NB4 (cell line): ENCODE measurements around the gene TPBG.

ENCODE experiments used
- POLR2A ChIP-seq: IDR thresholded peaks from 2 replicates; pipeline ENCODE4 v1.6.1; 2011; ENCODE audit warnings: mild to moderate bottlenecking; ENCODE audit not compliant: insufficient read length; ENCODE audit errors: extremely low read depth
- TF ChIP-seq, protein P1 (sequence below): IDR thresholded peaks from one replicate; pipeline ENCODE4 v1.5.1; 2012; ENCODE audit warnings: low read depth, low read length
- TF ChIP-seq, protein P2 (sequence below): IDR thresholded peaks from 2 replicates; pipeline ENCODE4 v1.6.1; 2011; ENCODE audit warnings: low read depth, low read length

GRCh38 chr6:82361631-82362030 lies 2.0 kb upstream of the TPBG start:
- TF ChIP-seq POLR2A, result no peak
- TF ChIP-seq, protein P1, sequence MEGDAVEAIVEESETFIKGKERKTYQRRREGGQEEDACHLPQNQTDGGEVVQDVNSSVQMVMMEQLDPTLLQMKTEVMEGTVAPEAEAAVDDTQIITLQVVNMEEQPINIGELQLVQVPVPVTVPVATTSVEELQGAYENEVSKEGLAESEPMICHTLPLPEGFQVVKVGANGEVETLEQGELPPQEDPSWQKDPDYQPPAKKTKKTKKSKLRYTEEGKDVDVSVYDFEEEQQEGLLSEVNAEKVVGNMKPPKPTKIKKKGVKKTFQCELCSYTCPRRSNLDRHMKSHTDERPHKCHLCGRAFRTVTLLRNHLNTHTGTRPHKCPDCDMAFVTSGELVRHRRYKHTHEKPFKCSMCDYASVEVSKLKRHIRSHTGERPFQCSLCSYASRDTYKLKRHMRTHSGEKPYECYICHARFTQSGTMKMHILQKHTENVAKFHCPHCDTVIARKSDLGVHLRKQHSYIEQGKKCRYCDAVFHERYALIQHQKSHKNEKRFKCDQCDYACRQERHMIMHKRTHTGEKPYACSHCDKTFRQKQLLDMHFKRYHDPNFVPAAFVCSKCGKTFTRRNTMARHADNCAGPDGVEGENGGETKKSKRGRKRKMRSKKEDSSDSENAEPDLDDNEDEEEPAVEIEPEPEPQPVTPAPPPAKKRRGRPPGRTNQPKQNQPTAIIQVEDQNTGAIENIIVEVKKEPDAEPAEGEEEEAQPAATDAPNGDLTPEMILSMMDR, result no peak
- TF ChIP-seq, protein P2, sequence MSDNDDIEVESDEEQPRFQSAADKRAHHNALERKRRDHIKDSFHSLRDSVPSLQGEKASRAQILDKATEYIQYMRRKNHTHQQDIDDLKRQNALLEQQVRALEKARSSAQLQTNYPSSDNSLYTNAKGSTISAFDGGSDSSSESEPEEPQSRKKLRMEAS, result no peak
